ENCODE results near the gene KRTAP27-1. TPM values are rescaled to one million over a fixed set of nuclear protein-coding genes. Genes with fewer than 3 reads are reported as not detected.

The KRTAP27-1 gene
- total and polyA plus RNA-seq, 8 donors = not detected

GRCh38 chr21:30354308-30355005, 17.0 kb upstream of the KRTAP27-1 start:
- no peaks in the 10 kb centered on the region for H3K9me3 ChIP-seq
- 74 to 87% (median 82%) methylated on average over 1 of the region's 1 CpG for WGBS, 5 donors
- no peak overlapping the region for H3K27ac ChIP-seq
- no peaks in the 10 kb centered on the region for H3K27me3 ChIP-seq
- no peak for DNase-seq
- no peak overlapping the region for H3K4me3 ChIP-seq
- H3K36me3 ChIP-seq = no peaks in the 10 kb centered on the region
- TF ChIP-seq POLR2A (IDR thresholded peaks at IDR 0.05) = no peak
- no peak for TF ChIP-seq EP300 (IDR thresholded peaks at IDR 0.05)
- TF ChIP-seq POLR2AphosphoS5 (IDR thresholded peaks at IDR 0.05) = no peak
- TF ChIP-seq CTCF (IDR thresholded peaks at IDR 0.05) = no peak
- intact Hi-C loops (cut with DNase I; ENCODE audit: low total_unique reads) = no loop called here
- no peaks in the 10 kb centered on the region for H3K4me1 ChIP-seq

GRCh38 chr21:30351534-30351933, 14.0 kb upstream of the KRTAP27-1 start:
- 93 to 99% (median 97%) methylated on average over 1 of the region's 1 CpG for WGBS, 5 donors

GRCh38 chr21:30349572-30349971, 12.1 kb upstream of the KRTAP27-1 start:
- no peak overlapping the region for H3K27ac ChIP-seq
- no peaks in the 10 kb centered on the region for H3K36me3 ChIP-seq
- H3K4me3 ChIP-seq = no peak overlapping the region
- H3K9me3 ChIP-seq = peaks cover 0 to 4% (median 0%) of the 10 kb centered on the region in 4 donors
- TF ChIP-seq POLR2A (IDR thresholded peaks at IDR 0.05) (no peak), POLR2AphosphoS5 (IDR thresholded peaks at IDR 0.05) (no peak), CTCF (IDR thresholded peaks at IDR 0.05) (no peak), EP300 (IDR thresholded peaks at IDR 0.05) (no peak)
- H3K4me1 ChIP-seq = no peaks in the 10 kb centered on the region
- no peak for DNase-seq
- intact Hi-C loops (cut with DNase I; ENCODE audit: low total_unique reads) = no loop called here
- no peaks in the 10 kb centered on the region for H3K27me3 ChIP-seq
- WGBS, 5 donors = 27 to 36% (median 30%) methylated on average over 3 of the region's 3 CpGs

More at GRCh38 chr21:30351534-30351933, 14.0 kb upstream of the KRTAP27-1 start:
- H3K4me3 ChIP-seq = no peak overlapping the region
- DNase-seq = no peak
- H3K4me1 ChIP-seq = no peaks in the 10 kb centered on the region
- TF ChIP-seq EP300 (IDR thresholded peaks at IDR 0.05) (no peak), POLR2A (IDR thresholded peaks at IDR 0.05) (no peak), POLR2AphosphoS5 (IDR thresholded peaks at IDR 0.05) (no peak), CTCF (IDR thresholded peaks at IDR 0.05) (no peak)
- no peaks in the 10 kb centered on the region for H3K9me3 ChIP-seq
- no peak overlapping the region for H3K27ac ChIP-seq
- intact Hi-C loops (cut with DNase I; ENCODE audit: low total_unique reads) = no loop called here
- no peaks in the 10 kb centered on the region for H3K27me3 ChIP-seq
- no peaks in the 10 kb centered on the region for H3K36me3 ChIP-seq

GRCh38 chr21:30348506-30348905, 11.0 kb upstream of the KRTAP27-1 start, which contains the start of gene KRTAP23-1:
KRTAP23-1 (minus strand) TSS chr21:30348606; CDS start chr21:30348606, 0 bp downstream.
- peaks cover 0 to 4% (median 0%) of the 10 kb centered on the region in 4 donors for H3K9me3 ChIP-seq
- 72 to 95% (median 81%) methylated on average over 4 of the region's 4 CpGs for WGBS, 5 donors
- H3K27ac ChIP-seq = no peak within 1 kb of the TSS
- no peaks in the 10 kb centered on the region for H3K4me1 ChIP-seq
- no peak for DNase-seq
- H3K36me3 ChIP-seq = no peaks in the 10 kb centered on the region
- no peak within 1 kb of the TSS for H3K4me3 ChIP-seq
- H3K27me3 ChIP-seq = no peaks in the 10 kb centered on the region
- no peak for TF ChIP-seq EP300 (IDR thresholded peaks at IDR 0.05)
- no peak for TF ChIP-seq POLR2A (IDR thresholded peaks at IDR 0.05)
- no peak for TF ChIP-seq CTCF (IDR thresholded peaks at IDR 0.05)
- TF ChIP-seq POLR2AphosphoS5 (IDR thresholded peaks at IDR 0.05) = no peak
- intact Hi-C loops (cut with DNase I; ENCODE audit: low total_unique reads) = no loop called here

Measured in stomach (tissue), 9 donors.